Measurements from ENCODE around the gene NRCAM. TPM values are rescaled to one million over a fixed set of nuclear protein-coding genes. Genes with fewer than 3 reads are reported as not detected.

NRCAM gene
- total RNA-seq, 1 donor from 2014 or later: 0.26 TPM

DNA sequence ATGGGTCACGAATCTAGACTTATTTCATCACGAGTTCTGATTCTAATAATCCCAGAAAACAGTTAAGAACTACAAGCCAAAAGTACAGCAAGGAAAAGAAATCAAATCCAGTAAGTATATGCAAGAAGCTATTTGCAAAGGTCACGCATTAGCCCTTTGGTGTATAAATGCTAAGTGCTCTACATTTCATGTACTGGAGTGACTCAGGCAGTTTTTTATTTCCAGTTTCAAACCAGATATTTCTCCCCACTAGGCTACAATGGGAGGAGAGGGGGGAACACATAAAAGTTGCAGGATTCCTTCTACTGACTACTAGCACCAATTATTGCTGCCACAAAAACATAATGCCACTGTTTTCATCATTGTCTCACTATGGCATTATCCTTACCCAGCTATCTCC, 148.0 kb downstream of the NRCAM start:
- H3K4me3 ChIP-seq (ENCODE audit: low read depth, low read length): no peak overlapping the region
- FAIRE-seq (no peak), DNase-seq (ENCODE audit: low read depth) (no peak)
- no peaks in the 10 kb centered on the region for H3K27me3 ChIP-seq (ENCODE audit: control insufficient read depth, insufficient read depth, low read length)
- no peak for TF ChIP-seq CTCF (IDR thresholded peaks at IDR 0.05; ENCODE audit: insufficient read depth, low read length, severe bottlenecking)
- no peaks in the 10 kb centered on the region for H3K36me3 ChIP-seq (ENCODE audit: control insufficient read depth, insufficient read depth, low read length)

GRCh38 chr7:108307595-108307994, 148.6 kb downstream of the NRCAM start:
- Histone ChIP-seq H3K4me3 (ENCODE audit: low read depth, low read length) (no peak overlapping the region), H3K27me3 (ENCODE audit: control insufficient read depth, insufficient read depth, low read length) (no peaks in the 10 kb centered on the region), H3K36me3 (ENCODE audit: control insufficient read depth, insufficient read depth, low read length) (no peaks in the 10 kb centered on the region)
- FAIRE-seq (no peak), DNase-seq (ENCODE audit: low read depth) (no peak)
- TF ChIP-seq CTCF (IDR thresholded peaks at IDR 0.05; ENCODE audit: insufficient read depth, low read length, severe bottlenecking): no peak

GRCh38 chr7:108307194-108307593, 149.0 kb downstream of the NRCAM start:
- TF ChIP-seq CTCF (IDR thresholded peaks at IDR 0.05; ENCODE audit: insufficient read depth, low read length, severe bottlenecking): no peak
- Histone ChIP-seq H3K4me3 (ENCODE audit: low read depth, low read length) (no peak overlapping the region), H3K36me3 (ENCODE audit: control insufficient read depth, insufficient read depth, low read length) (no peaks in the 10 kb centered on the region), H3K27me3 (ENCODE audit: control insufficient read depth, insufficient read depth, low read length) (no peaks in the 10 kb centered on the region)
- FAIRE-seq (no peak), DNase-seq (ENCODE audit: low read depth) (no peak)

GRCh38 chr7:108303332-108303731, 152.9 kb downstream of the NRCAM start:
- TF ChIP-seq CTCF (IDR thresholded peaks at IDR 0.05; ENCODE audit: insufficient read depth, low read length, severe bottlenecking): no peak
- no peaks in the 10 kb centered on the region for H3K36me3 ChIP-seq (ENCODE audit: control insufficient read depth, insufficient read depth, low read length)
- H3K4me3 ChIP-seq (ENCODE audit: low read depth, low read length): no peak overlapping the region
- DNase-seq (ENCODE audit: low read depth) (no peak), FAIRE-seq (no peak)
- H3K27me3 ChIP-seq (ENCODE audit: control insufficient read depth, insufficient read depth, low read length): no peaks in the 10 kb centered on the region

DNA sequence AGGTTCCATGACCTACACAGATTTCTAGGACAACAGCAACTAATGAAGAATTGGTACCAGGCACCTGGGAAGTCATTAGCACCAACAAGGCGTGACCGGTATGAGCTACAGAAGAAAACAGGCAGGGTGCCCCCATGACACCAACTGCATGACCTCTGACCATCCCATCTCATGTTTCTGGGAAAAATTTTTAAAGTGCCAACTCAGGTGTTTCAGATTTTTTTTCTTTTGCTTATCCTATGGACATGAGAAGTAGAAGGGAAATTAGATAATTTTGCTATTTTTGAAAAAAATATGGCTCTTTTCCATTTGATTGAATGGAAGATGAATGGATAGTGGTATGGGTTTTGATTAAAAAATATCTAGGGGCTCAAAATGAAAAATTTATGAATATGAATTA, 154.8 kb downstream of the NRCAM start:
- H3K36me3 ChIP-seq (ENCODE audit: control insufficient read depth, insufficient read depth, low read length): no peaks in the 10 kb centered on the region
- TF ChIP-seq CTCF (IDR thresholded peaks at IDR 0.05; ENCODE audit: insufficient read depth, low read length, severe bottlenecking): no peak
- no peak for FAIRE-seq
- H3K4me3 ChIP-seq (ENCODE audit: low read depth, low read length): no peak overlapping the region
- no peaks in the 10 kb centered on the region for H3K27me3 ChIP-seq (ENCODE audit: control insufficient read depth, insufficient read depth, low read length)
- no peak for DNase-seq (ENCODE audit: low read depth)

DNA sequence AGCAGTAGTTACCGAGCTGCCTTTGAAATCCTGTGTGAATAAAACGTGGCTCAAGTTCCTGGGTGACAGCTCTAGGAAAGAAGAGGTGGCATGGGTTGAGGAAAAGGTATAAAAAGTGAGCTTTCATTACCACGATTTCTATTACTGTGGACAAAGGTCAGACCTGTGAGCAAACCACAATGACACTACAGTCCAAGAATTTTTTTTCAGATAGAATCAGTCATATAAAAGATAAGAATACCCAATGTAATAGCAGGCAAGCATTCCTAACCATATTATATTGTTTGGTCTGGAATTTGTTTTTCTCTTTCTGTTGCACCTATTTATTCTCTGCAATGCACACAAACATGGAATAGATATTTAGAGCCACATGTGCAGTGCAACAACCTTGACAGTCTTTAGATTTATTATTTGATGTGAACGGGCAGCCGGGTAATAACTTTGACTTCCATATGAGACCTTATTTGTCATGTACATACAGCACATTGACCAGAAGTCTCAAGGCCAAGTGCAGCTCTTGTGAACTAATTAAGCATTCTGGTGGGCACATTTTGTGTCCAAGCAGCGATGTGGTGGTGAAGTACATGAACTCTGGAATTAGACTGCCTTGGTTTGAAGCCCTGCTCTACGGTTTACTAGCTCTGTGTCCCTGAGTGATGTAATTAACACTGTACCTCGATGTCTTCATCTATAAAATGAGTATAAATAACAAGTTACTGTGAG, 156.8 kb downstream of the NRCAM start:
- Histone ChIP-seq H3K27me3 (ENCODE audit: control insufficient read depth, insufficient read depth, low read length) (no peaks in the 10 kb centered on the region), H3K4me3 (ENCODE audit: low read depth, low read length) (no peak overlapping the region), H3K36me3 (ENCODE audit: control insufficient read depth, insufficient read depth, low read length) (no peaks in the 10 kb centered on the region)
- no peak for FAIRE-seq
- no peak for TF ChIP-seq CTCF (IDR thresholded peaks at IDR 0.05; ENCODE audit: insufficient read depth, low read length, severe bottlenecking)
- DNase-seq (ENCODE audit: low read depth): peak; percentile 48
